PC-3 (cell line): Measurements from ENCODE around the gene EXOC4. TPM values are rescaled to one million over a fixed set of nuclear protein-coding genes. Genes with fewer than 3 reads are reported as not detected.

Experiments used
- ATAC-seq: fragments of 200-7000 bp; cut with Tn5 transposase; 2 replicates; pipeline ENCODE4 v1.9.1; 2020; ENCODE audit warnings: mild to moderate bottlenecking, moderate library complexity
- BruUV-seq: library from RNA; stranded (reverse); fragments of 400-500 nt; replicated peaks from 2 replicates; lab custom pipeline; 2021; lab: Mats Ljungman, UMichigan
- CTCF ChIA-PET: fragments of 300-600 bp; sonication (Branson Sonifier 250); formaldehyde crosslinking; loops from one replicate; lab custom pipeline; 2022; ENCODE audit warnings: antibody characterized with exemption; lab: Charles Lee
- POLR2A ChIA-PET: fragments of 300-600 bp; sonication (Branson Sonifier 250); formaldehyde crosslinking; loops from one replicate; lab custom pipeline; 2022; ENCODE audit warnings: antibody characterized with exemption; ENCODE audit not compliant: unreplicated experiment; lab: Charles Lee
- DNase-seq: peaks from one replicate; pipeline ENCODE4 v3.0.0-alpha.2; 2015
- H2AFZ ChIP-seq: fragments of 300-600 bp; sonication (generic); 2 replicates; pipeline ENCODE4 v1.6.0; 2016; ENCODE audit warnings: antibody characterized with exemption, low read length
- H3F3A ChIP-seq: fragments of 300-600 bp; sonication (generic); one replicate; pipeline ENCODE4 v1.6.0; 2017; ENCODE audit warnings: antibody characterized with exemption, low read length, control low read depth, mild to moderate bottlenecking; ENCODE audit not compliant: unreplicated experiment
- H3K27ac ChIP-seq: fragments of 300-600 bp; sonication (generic); 2 replicates; pipeline ENCODE4 v1.5.1; 2016; ENCODE audit warnings: mild to moderate bottlenecking, low read length
- H3K27me3 ChIP-seq: fragments of 300-600 bp; sonication (generic); 2 replicates; pipeline ENCODE4 v1.6.1; 2016; ENCODE audit warnings: low read length, mixed read lengths
- H3K36me3 ChIP-seq: fragments of 300-600 bp; sonication (generic); 2 replicates; pipeline ENCODE4 v1.6.1; 2016; ENCODE audit warnings: low read depth, mixed run types, low read length, mixed read lengths
- H3K4me1 ChIP-seq: fragments of 300-600 bp; sonication (generic); 2 replicates; pipeline ENCODE4 v1.5.1; 2016; ENCODE audit warnings: low read length; ENCODE audit not compliant: insufficient read depth
- H3K4me2 ChIP-seq: fragments of 300-600 bp; sonication (generic); 2 replicates; pipeline ENCODE4 v1.6.0; 2016; ENCODE audit warnings: low read length
- H3K4me3 ChIP-seq: fragments of 300-600 bp; sonication (generic); 2 replicates; pipeline ENCODE4 v1.5.1; 2016; ENCODE audit warnings: mild to moderate bottlenecking, low read length, mixed read lengths
- H3K79me2 ChIP-seq: fragments of 300-600 bp; sonication (generic); 2 replicates; pipeline ENCODE4 v1.6.1; 2017; ENCODE audit warnings: low read length, mixed read lengths
- H3K9ac ChIP-seq: fragments of 300-600 bp; sonication (generic); 2 replicates; pipeline ENCODE4 v1.6.0; 2016; ENCODE audit warnings: mild to moderate bottlenecking, low read length
- H3K9me2 ChIP-seq: fragments of 300-600 bp; sonication (generic); replicated peaks from 2 replicates; pipeline ENCODE4 v1.6.1; 2016; ENCODE audit warnings: mixed run types, low read length, mixed read lengths
- H3K9me3 ChIP-seq: fragments of 300-600 bp; sonication (generic); 2 replicates; pipeline ENCODE4 v1.6.1; 2016; ENCODE audit warnings: low read length, mixed read lengths
- H4K20me1 ChIP-seq: fragments of 300-600 bp; sonication (generic); 2 replicates; pipeline ENCODE4 v1.6.1; 2016; ENCODE audit warnings: low read length, mixed read lengths
- CTCF ChIP-seq: fragments of 300-600 bp; sonication (generic); conservative IDR thresholded peaks from 2 replicates; pipeline ENCODE4 v1.5.1; 2017; ENCODE audit warnings: antibody characterized with exemption, low read depth, mild to moderate bottlenecking, low read length
- EZH2 ChIP-seq: fragments of 300-600 bp; sonication (generic); IDR thresholded peaks from one replicate; pipeline ENCODE4 v1.6.1; 2017; ENCODE audit warnings: antibody characterized with exemption, mild to moderate bottlenecking, low read length; ENCODE audit not compliant: unreplicated experiment
- EZH2phosphoT487 ChIP-seq: fragments of 300-600 bp; sonication (generic); IDR thresholded peaks from 2 replicates; pipeline ENCODE4 v1.6.1; 2018; ENCODE audit warnings: mild to moderate bottlenecking, antibody characterized with exemption, low read length, borderline replicate concordance
- intact Hi-C: fragments of 100-400 bp; cut with micrococcal nuclease; formaldehyde crosslinking; loops from 2 replicates; pipeline ENCODE4 v1.9.0; 2023
- total RNA-seq: library from RNA; depleted of rRNA; stranded (reverse); fragments of >200 nt; gene quantifications from 2 replicates; pipeline ENCODE4 v1.2.3, GENCODE V29; 2014

The EXOC4 gene
- total RNA-seq, 1 experiment from 2014 or later = 43.5 TPM

GRCh38 chr7:133491846-133492652, 239.2 kb downstream of the EXOC4 start:
- no peaks in the 10 kb centered on the region for H4K20me1 ChIP-seq
- ChIA-PET CTCF (no interaction called here), POLR2A (no interaction called here)
- peaks cover 21% of the 10 kb centered on the region for H3K4me1 ChIP-seq
- no peaks in the 10 kb centered on the region for H3K27me3 ChIP-seq
- peak overlapping the region; percentile 28 for H3K27ac ChIP-seq
- no peaks in the 10 kb centered on the region for H3K9me3 ChIP-seq
- TF ChIP-seq CTCF (no peak), EZH2phosphoT487 (no peak), EZH2 (no peak)
- H3K36me3 ChIP-seq = no peaks in the 10 kb centered on the region
- ATAC-seq = peak; percentile 82
- no peak overlapping the region for H2AFZ ChIP-seq
- peak; percentile 69 for DNase-seq
- no peak overlapping the region for H3K4me3 ChIP-seq
- no peaks in the 10 kb centered on the region for H3K79me2 ChIP-seq
- intact Hi-C loops = no loop called here
- H3K4me2 ChIP-seq = peak overlapping the region; percentile 1; the same call in 1 of the 2 replicates
- no peaks in the 10 kb centered on the region for H3F3A ChIP-seq
- H3K9me2 ChIP-seq = no peaks in the 10 kb centered on the region
- no peak overlapping the region for H3K9ac ChIP-seq
- no TSS peak for BruUV-seq

GRCh38 chr7:133497061-133497460, 244.2 kb downstream of the EXOC4 start:
- H3K27me3 ChIP-seq = no peaks in the 10 kb centered on the region
- ChIA-PET CTCF (no interaction called here), POLR2A (no interaction called here)
- H3K79me2 ChIP-seq = no peaks in the 10 kb centered on the region
- H4K20me1 ChIP-seq = no peaks in the 10 kb centered on the region
- H2AFZ ChIP-seq = no peak overlapping the region
- H3K36me3 ChIP-seq = no peaks in the 10 kb centered on the region
- H3K9me3 ChIP-seq = no peaks in the 10 kb centered on the region
- TF ChIP-seq CTCF = no peak
- TF ChIP-seq EZH2 = no peak
- TF ChIP-seq EZH2phosphoT487 = no peak
- no peak overlapping the region for H3K4me3 ChIP-seq
- ATAC-seq (no peak), DNase-seq (no peak)
- H3K4me2 ChIP-seq = no peak overlapping the region
- intact Hi-C loops = no loop called here
- H3F3A ChIP-seq = no peaks in the 10 kb centered on the region
- H3K9me2 ChIP-seq = no peaks in the 10 kb centered on the region
- H3K27ac ChIP-seq = no peak overlapping the region
- peaks cover 20% of the 10 kb centered on the region for H3K4me1 ChIP-seq
- BruUV-seq = no TSS peak
- no peak overlapping the region for H3K9ac ChIP-seq

GRCh38 chr7:133501771-133502170, 248.9 kb downstream of the EXOC4 start:
- DNase-seq (no peak), ATAC-seq (no peak)
- H3K9me2 ChIP-seq = no peaks in the 10 kb centered on the region
- H3K36me3 ChIP-seq = no peaks in the 10 kb centered on the region
- no TSS peak for BruUV-seq
- H3K4me2 ChIP-seq = no peak overlapping the region
- H3K27me3 ChIP-seq = no peaks in the 10 kb centered on the region
- H4K20me1 ChIP-seq = no peaks in the 10 kb centered on the region
- H3K4me3 ChIP-seq = no peak overlapping the region
- H3K4me1 ChIP-seq = 0 out of 2 replicates have a peak, but pooled peaks cover 7% of the 10 kb centered on the region
- H3K9me3 ChIP-seq = no peaks in the 10 kb centered on the region
- no peaks in the 10 kb centered on the region for H3F3A ChIP-seq
- no peak overlapping the region for H3K27ac ChIP-seq
- POLR2A ChIA-PET = no interaction called here
- no peaks in the 10 kb centered on the region for H3K79me2 ChIP-seq
- TF ChIP-seq EZH2 (no peak), EZH2phosphoT487 (no peak), CTCF (no peak)
- no peak overlapping the region for H3K9ac ChIP-seq
- H2AFZ ChIP-seq = no peak overlapping the region
- CTCF ChIA-PET = no interaction called here
- intact Hi-C loops = no loop called here
